K562 treated with DMSO at 1 percent for 48 hours (cell line): ENCODE data around the gene OR10H1. TPM values are rescaled to one million over a fixed set of nuclear protein-coding genes. Genes with fewer than 3 reads are reported as not detected.

Source experiments
- total RNA-seq: library from RNA; unstranded; fragments of 300-600 nt; gene quantifications from 2 replicates; pipeline ENCODE4 v1.2.3, GENCODE V29; 2022; ENCODE audit warnings: low replicate concordance; ENCODE audit errors: extremely low read depth

Gene OR10H1
- not detected in 2 replicates for total RNA-seq

DNA sequence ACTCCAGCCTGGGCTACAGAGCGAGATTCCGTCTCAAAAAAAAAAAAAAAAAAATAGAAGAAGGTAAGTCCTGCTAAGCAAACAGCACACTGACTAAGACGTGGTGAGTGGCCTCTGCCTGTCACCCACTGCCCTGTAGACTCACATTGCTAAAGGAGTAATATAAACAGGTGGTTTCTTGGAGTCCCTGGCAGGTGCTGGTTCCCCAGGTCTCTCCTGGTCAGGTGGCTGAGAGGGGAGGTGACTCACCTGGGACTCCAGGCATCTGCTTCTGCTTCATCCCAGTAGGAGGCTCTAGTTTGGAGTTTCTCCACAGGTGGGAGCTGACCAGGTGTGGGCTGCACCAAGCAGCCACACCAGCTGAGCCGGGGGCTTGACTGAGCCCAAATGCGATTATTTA is at the start of gene OR10H1:
Gene OR10H1, minus strand, starts transcription at position 359 of the 400 bp plus-strand sequence. CDS start 7,627 bp downstream, outside the sequence.

GRCh38 chr19:15787611-15788155 is 27.8 kb downstream of the OR10H1 start, which contains the start of gene OR10H5:
Gene OR10H5, plus strand, starts transcription at chr19:15787661. Its CDS starts 6,388 bp downstream, at chr19:15794049.

Other genes with a start within 250 kb of the OR10H1 start
- gene CYP4F8, start 200.4 kb downstream of the OR10H1 start, total RNA-seq: not detected in 2 replicates
- gene CYP4F3, start 174.8 kb downstream of the OR10H1 start, total RNA-seq: not detected in 2 replicates
- not detected in 2 replicates for gene CYP4F12, start 142.6 kb downstream of the OR10H1 start, total RNA-seq
- gene OR10H2, start 87.6 kb downstream of the OR10H1 start, total RNA-seq: not detected in 2 replicates
- gene OR10H3, start 77.7 kb downstream of the OR10H1 start, total RNA-seq: not detected in 2 replicates
- gene OR10H5, start 28.0 kb downstream of the OR10H1 start, total RNA-seq: not detected in 2 replicates
- gene CYP4F2, start 82.4 kb upstream of the OR10H1 start, total RNA-seq: not detected in 2 replicates
- gene CYP4F11, start 118.9 kb upstream of the OR10H1 start, total RNA-seq: not detected in 2 replicates
- not detected in 2 replicates for gene OR10H4, start 133.3 kb upstream of the OR10H1 start, total RNA-seq